Measurements from ENCODE around the gene NPAS3. TPM values are rescaled to one million over a fixed set of nuclear protein-coding genes. Genes with fewer than 3 reads are reported as not detected.

Gene NPAS3
- total RNA-seq, 1 experiment from 2014 or later: not detected

GRCh38 chr14:32898876-32899275, 39.8 kb upstream of the NPAS3 start:
- Histone ChIP-seq H4K20me1 (ENCODE audit: insufficient read depth) (no peaks in the 10 kb centered on the region), H3K36me3 (ENCODE audit: control insufficient read depth in 1 of 2, insufficient read depth in 2 of 2, low read length in 2 of 2) (no peaks in the 10 kb centered on the region), H3K4me3 (replicated peaks in 1 of 2; ENCODE audit: low read depth in 1 of 2, low read length in 2 of 2) (no peak overlapping the region), H3K4me1 (ENCODE audit: control insufficient read depth in 1 of 2, insufficient read depth in 2 of 2, low read length in 2 of 2) (no peaks in the 10 kb centered on the region), H2AFZ (ENCODE audit: low read depth, low read length, poor library complexity, severe bottlenecking) (no peak overlapping the region), H3K9me2 (ENCODE audit: insufficient read depth) (no peaks in the 10 kb centered on the region), H3K4me2 (ENCODE audit: low read length) (no peak overlapping the region), H3K79me2 (ENCODE audit: insufficient read depth, low read length) (no peaks in the 10 kb centered on the region), H3K9me3 (ENCODE audit: control insufficient read depth in 1 of 2, insufficient read depth in 1 of 2, low read depth in 1 of 2, low read length in 2 of 2) (peaks cover 0 to 2% of the 10 kb centered on the region in 2 experiments; a peak in 1 of 4 replicates), H3K27me3 (ENCODE audit: insufficient read depth, low read length) (0 out of 2 replicates have a peak, but pooled peaks cover 3% of the 10 kb centered on the region), H3K9ac (ENCODE audit: low read length) (no peak overlapping the region), H3K27ac (ENCODE audit: low read depth, low read length) (no peak overlapping the region)
- DNase-seq (ENCODE audit: low read depth, low spot score) (no peak), ATAC-seq (no peak)
- TF ChIP-seq SP1 (IDR thresholded peaks at IDR 0.05; ENCODE audit: low read depth) (no peak), EZH2 (IDR thresholded peaks at IDR 0.05) (no peak), MAX (IDR thresholded peaks at IDR 0.05) (no peak), REST (IDR thresholded peaks at IDR 0.05; ENCODE audit: low read depth) (no peak), CTCF (IDR thresholded peaks at IDR 0.05 in 2 of 3, conservative IDR thresholded peaks at IDR 0.05 in 1 of 3; ENCODE audit: borderline replicate concordance in 1 of 3, insufficient read depth in 1 of 3, low read depth in 2 of 3, low read length in 2 of 3) (no peak), CEBPB (IDR thresholded peaks at IDR 0.05; ENCODE audit: low read depth) (no peak), EZH2phosphoT487 (IDR thresholded peaks at IDR 0.05; ENCODE audit: borderline replicate concordance) (no peak), TCF7L2 (IDR thresholded peaks at IDR 0.05; ENCODE audit: borderline replicate concordance, extremely low read depth, insufficient read depth, insufficient read length) (no peak), FOSL1 (IDR thresholded peaks at IDR 0.05; ENCODE audit: low read depth) (no peak), ZBTB33 (IDR thresholded peaks at IDR 0.05; ENCODE audit: extremely low read depth, insufficient replicate concordance, low read length) (no peak), CBX3 (IDR thresholded peaks at IDR 0.05; ENCODE audit: low read depth) (no peak), ZFX (IDR thresholded peaks at IDR 0.05) (no peak), POLR2A (IDR thresholded peaks at IDR 0.05; ENCODE audit: borderline replicate concordance, extremely low read depth, insufficient read depth, insufficient read length) (no peak), JUND (IDR thresholded peaks at IDR 0.05) (no peak), ATF3 (IDR thresholded peaks at IDR 0.05) (no peak), POLR2AphosphoS5 (IDR thresholded peaks at IDR 0.05; ENCODE audit: low read depth, low read length) (no peak), ELF1 (IDR thresholded peaks at IDR 0.05; ENCODE audit: borderline replicate concordance, low read depth) (no peak), RAD21 (IDR thresholded peaks at IDR 0.05; ENCODE audit: low read depth) (no peak), YY1 (IDR thresholded peaks at IDR 0.05; ENCODE audit: extremely low read depth, insufficient replicate concordance, low read depth, low read length) (no peak)
- ChIA-PET POLR2A (no interaction called here), RAD21 (ENCODE audit: low non-redundant PET in 1 of 2, low total read pairs in 2 of 2, uncharacterized antibody in 2 of 2, unreplicated experiment in 2 of 2) (no interaction called here), CTCF (no interaction called here)
- intact Hi-C loops (cut with micrococcal nuclease): no loop called here
- BruUV-seq (replicated peaks): no TSS peak
